GM21825 (cell line): Measurements from ENCODE around the gene COPE.
"Not testable (repeated sequence)": the region's sequence is repeated elsewhere in the genome, so short reads cannot be mapped to it uniquely, and the experiment has no call there.

Experiments
- ATAC-seq: cut with Tn5 transposase; IDR thresholded peaks from one replicate; pipeline ENCODE4 v1.9.1; 2021; ENCODE audit warnings: mild to moderate bottlenecking, moderate library complexity; ENCODE audit not compliant: unreplicated experiment

The COPE gene

DNA sequence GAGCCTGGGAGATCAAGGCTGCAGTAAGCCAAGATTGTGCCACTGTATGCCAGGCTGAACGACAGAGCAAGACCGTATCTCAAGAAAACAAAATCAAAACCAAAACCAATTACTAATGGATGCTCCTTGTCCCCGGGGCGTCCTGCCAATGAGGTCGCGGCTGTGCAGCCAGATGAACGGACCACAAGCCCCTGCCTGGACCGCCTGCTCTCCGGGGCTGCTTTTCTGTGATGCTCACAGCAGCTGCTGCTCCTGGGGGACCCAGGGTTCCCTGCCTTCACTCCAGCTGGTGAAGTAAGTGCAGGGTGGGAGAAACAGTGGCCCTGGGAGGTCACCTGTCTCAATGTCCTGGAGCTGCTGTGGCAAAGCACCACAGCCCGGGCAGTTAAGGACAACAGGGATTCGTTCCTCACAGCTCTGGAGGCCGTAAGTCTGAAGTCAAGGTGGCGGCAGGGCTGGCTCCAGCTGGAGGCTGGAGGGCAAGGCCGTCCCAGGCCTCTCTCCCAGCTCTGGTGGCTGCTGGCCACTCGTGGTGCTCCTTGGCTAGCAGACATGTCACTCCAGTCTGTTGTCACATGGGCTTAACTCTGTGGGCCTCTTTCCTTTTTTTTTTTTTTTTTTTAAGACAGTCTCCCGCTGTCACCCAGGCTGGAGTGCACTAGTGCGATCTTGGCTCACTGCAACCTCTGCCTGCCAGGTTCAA lies 10.1 kb downstream of the COPE start:
- ATAC-seq, result no peak

DNA sequence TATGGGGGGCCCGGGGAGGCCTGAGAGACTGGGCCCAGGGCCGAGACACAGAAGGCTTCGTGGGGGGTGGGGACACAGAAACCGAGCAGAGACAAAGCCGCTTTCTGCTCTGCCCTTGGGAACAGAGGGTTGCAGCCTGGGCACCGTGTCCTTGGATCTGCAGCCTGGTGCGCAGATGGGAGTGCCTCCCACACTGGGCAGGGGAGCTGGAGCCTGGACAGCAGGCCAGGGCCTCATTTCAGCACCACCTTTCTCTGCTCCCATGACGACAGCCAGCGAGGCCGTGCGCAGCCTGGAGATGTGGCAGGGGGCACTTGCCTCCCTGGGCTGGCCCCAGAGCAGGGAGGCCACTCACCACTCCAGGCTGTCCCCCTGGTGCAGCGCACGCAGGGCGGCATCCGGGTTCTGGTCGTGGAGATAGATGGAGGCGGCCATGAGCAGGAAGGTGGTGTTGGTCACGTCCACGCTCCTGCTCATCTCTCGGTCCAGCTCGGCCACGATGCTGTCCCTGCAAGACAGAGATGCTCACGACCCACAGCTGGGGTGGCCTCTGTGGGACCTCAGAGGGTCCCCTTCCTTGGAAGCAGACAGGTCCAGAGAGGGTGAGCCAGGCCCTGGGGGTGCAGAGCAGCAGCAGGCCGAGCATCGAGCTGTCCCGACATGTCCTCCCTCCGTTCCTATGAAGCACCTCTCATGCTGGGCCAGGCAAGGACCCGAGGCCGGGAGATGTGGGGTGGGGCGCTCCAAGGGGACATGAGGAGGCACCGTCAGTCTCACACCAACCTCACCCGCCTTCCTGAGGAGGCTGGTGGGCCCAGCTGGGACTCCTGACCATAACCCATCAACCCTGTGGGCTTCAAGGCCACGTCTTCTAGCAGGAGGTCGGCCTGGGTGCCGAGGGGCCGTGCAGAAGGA lies 12.3 kb downstream of the COPE start:
- ATAC-seq, result no peak

DNA sequence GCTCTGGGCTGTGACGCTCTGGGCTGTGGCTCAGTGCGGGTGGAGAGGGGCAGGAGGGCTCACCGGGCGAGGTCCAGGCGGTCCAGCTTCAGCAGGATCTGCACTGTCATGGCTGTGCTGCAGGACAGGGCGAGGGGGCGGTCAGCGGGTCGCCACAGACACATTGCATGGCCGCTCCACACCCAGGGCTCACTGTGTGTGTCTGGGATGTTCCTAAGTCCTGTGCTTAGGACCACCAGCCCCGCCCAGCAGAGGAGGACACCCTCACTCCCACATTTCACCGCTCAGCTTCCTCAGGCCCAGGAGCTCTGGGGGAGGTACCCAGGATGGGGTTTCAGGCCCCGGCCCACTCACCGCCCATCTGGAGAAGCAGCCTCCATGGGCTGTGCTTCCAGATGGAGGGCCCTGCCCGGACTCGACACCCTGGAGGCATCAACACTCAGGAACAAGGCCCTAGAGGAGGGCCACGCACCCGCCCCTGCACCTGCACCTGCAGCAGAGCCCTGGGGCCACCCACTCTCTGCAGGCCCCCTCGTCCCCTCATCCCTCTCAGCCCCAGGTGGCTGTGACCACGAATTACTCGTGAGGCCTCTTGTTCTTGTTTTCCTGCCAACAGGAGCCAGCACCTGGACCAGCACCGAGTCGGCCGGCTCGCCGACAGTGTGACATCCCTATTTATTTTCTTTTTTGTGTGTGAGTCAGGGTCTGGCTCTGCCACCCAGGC lies 13.5 kb downstream of the COPE start:
- ATAC-seq, result no peak

DNA sequence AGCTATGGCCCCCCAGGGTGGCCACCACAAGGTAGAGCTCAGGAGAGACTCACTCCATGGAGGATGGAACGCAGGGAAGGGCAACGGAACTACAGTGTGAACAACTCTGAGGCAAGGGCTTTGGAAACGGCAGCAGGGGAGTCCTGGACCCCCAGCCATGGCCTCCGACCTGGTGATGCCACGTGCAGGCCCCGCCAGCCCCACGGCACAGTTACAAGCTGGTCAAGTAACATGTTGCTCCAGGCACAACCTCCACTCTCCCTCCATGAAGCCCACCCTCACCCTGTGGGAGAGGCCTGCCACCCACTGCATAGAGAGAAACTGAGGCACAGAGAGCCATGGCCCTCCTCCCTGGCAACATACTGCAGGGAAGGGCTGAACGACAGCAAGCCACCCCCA lies 14.1 kb downstream of the COPE start:
- ATAC-seq, result no peak

DNA sequence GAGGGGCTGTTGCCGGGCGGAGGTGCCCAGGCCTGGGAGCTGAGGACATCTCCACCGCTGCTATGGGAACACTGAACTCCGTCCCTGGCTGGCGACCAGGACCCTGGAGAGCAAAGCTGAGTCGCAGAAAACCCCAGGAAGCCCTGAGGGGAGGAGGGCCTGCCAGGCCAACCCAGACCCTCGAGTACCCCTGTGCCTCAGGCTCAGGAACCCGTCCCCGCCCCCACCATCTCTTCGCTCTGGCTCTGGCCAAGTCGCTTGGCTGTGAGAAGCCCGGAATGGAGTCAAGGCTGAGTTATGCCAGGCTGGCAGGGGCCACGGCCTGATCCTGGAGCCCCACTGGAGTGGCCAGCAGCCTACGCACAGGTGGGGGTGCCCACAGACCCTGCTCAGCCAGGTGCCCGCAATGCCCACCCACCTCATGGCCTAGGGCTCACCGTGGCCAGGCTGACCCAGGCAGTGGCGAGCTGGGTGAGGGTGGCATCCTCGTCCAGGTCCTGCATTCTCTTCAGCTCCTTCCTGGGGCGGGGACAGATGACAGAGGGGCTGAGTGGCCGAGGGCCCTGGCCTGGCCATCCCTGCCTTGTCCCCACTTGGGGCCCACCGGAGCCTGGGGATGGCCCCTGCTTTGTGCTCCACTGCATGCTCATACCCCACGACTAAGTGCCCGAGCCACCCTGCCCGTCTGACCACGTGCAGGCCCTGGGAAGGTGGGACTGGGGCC lies 14.7 kb downstream of the COPE start:
- no peak for ATAC-seq

DNA sequence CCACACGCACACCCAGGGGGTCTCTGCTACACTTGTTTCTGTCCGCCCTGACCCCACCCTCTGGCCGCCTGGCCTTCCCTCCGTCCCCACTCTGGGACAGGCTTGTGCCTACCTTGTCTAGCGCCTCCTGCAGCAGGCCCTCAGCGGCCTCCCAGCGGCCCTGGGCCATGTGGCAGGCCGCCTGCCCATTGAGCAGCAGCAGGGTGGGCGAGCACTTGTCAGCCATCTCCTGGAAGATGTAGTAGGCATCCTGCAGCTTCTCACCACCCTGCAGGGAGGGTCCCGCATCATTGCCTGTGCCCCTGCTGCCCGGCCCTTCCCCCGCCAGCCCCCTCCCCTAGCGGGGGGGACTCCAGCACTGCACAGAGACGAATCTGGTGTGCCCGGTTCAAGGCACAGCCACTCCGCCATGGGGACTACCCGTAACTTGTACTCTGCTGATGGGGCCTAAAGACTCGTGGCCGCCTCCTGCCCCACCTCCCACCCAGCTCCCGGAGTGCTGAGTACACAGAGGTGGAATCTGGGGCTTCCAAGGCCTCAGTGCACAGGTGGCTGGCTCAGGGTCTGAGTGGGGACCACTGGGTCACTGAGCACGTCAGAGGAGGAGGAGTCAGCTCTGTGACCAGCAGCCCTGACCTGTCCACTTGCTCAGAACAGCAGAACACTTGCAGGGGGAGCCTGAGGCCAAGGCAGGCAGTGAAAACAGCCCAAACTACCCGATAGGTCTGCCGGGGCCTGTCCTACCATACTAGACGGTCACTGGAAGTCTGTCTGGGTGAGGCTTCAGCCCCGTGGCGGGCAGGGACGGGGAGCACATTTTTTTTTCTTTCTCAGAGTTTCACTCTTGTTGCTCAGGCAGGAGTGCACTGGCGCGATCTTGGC lies 15.8 kb downstream of the COPE start:
- no peak for ATAC-seq

DNA sequence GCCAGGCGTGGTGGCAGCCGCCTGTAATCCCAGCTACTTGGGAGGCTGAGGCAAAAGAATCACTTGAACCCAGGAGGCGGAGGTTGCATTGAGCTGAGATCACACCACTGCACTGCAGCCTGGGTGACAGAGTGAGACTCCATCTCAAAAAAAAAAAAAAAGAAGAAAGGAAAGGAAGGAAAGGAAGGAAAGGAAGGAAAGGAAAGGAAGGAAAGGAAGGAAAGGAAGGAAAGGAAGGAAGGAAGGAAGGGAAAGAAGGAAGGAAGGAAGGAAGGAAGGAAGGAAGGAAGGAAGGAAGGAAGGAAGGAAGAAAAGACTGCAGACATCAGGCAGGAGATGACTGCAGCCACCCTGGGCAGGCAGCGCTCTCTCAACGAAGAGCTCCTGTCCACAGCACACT lies 16.7 kb downstream of the COPE start:
- ATAC-seq, result not testable (repeated sequence)

DNA sequence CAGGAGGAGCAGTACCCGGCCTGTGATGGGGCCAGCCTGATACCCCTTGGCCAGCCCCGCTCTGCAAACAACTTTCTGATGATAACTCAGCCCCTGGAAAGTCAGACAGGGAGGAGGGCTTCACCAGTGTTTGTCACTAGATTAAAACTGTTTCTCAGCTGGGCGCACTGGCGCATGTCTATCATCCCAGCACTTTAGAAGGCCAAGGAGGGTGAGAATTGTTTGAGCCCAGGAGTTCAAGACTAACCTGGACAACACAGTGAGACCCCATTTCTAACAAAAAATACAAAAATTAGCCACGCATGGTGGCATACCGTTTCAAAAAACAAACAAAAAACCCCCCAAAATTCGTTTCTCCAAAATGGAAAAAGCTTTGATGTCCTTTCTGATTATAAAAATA lies 17.7 kb downstream of the COPE start:
- ATAC-seq, result no peak

DNA sequence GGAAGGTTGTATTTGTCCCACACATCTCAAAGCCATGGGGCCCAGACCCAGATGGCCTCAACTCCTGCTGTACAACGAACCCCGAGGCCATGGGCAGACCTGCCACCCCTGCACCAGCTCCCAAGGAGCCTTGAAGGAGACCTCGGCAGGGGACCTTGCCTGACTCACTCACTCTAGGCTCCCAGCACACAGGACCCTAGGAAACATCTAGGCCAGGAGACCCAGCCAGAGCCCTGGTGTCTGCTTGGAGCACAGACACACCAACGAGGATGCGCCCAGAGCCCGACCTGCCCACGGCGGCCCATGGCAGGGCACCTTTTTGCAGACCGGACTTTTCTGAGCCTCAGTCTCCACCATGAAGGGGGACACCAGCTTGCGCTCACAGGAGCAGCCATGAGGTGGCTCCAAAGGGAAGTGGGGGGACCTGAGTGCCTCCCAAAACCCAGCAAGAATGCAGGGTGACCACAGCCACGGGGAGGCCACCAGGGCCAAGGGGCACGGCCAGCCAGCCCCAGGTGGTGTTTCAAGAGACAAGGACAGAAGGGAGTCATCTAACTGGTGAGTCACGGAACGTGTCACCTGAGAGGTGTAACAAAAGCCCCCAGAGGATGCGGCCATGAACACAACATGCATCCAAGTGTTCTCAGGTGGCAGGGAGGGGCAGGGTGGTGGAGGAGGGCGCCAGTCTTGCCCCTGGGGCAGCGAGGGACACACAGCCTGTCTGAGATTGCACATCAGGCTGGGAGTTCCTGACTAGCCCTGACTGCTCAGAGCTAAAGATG lies 18.3 kb downstream of the COPE start:
- ATAC-seq, result no peak

DNA sequence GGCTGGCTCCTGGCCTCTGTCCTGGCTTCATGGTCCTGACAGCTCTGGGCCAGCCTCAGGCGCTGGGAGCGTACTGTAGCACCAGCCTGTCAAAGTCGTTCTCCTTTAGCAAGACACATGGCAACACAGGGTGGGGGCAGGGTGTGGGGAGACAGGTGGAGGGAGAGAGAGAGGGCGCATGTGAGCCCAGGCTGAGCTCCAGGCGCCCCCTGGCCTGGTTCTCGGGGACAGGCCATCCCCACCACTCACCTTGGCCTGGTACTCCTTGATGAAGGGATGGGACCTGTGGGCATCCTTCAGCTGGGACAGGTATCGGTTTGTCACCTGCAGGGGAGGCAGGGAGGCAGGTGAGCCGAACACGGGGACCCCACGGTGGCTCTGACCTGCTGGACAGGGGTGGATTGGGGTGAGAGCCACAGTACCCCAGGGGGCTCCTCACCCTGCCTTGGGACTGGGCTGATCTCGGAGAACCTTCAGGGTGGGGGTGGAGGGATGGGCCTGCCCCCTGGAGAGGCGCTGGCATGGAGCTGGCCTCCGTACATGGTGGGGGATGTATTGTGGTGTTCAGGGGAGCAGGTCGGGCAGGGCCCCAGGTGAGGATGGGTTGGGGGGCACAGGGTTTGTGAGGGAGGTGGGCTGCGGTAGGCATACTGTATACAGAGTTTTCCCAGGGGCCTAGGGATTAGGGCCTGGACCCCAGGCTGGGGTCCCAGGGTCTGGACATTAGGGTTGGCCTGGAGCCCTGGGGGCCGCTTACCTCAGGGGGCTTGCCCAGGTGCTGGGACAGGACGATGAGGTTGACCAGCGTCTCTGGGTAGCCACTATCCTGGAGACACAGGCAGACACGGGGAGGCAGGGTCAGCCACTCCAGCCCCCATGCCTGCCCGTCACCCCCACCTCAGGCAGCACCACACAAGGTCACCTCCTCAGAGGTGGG lies 19.3 kb downstream of the COPE start:
- ATAC-seq, result no peak

DNA sequence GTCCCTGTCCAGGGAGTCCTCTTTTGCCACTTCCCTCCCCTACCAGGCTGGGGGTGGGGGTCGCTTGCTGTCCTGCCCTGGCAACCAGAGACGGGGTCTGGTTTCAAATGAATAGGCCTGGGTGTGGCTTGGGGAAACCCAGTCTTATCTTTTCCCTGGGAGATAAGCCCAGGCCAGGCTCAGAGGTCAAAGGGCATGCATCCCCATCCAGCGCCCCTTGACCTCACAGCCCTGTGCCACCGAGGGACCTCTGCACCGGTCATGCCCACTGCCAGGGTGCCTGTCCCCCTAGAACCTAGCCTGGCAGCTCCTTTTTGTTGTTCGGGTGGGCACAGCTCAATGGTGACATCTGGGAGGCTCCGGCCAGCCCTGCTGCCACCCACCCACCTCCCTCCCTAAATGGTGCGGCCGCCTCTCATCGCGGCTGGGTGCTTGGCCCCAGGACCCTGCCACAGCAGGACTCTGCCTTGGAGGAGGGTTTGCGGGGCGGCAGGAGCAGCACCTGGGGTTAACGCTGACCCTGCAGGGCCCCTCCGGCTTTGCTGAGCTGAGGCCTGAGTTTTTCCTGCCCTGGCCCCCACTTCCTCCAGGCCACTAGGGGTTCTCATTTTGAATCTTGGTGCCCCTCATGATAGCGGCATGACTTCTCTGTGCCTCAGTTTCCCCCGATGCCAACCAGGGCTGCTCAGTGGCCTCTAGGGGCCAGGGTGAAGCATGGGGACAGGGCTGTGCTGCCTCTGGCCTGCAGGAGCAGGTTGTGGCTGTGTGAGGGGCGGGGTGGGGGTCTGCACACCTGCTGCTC lies 20.4 kb downstream of the COPE start:
- ATAC-seq, result no peak

DNA sequence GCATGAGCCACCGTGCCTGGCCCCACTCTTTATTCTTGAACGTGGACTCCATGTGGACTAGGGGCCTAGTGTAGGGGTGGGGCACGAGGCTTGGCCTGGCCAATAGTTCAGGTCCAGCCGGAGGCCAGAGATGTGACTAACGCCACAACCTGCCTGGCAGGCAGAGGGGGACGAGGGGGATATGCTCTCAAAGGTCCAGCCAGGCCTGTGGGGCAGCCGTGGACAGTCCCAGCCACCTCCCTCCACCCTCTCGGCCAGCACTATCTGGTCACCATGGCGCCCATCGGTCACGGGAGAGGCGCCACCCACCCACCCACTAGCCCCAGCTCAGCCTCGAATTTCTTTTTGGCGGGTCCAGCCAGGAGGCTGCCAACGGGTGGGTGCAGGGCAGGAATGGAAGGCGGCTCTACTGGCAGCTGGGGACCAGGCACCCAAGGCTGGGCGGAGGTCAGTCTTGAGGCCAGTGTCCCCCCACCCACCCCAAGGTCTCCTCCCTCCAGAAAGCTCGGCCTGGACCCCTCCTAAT lies 21.0 kb downstream of the COPE start:
- no peak for ATAC-seq

DNA sequence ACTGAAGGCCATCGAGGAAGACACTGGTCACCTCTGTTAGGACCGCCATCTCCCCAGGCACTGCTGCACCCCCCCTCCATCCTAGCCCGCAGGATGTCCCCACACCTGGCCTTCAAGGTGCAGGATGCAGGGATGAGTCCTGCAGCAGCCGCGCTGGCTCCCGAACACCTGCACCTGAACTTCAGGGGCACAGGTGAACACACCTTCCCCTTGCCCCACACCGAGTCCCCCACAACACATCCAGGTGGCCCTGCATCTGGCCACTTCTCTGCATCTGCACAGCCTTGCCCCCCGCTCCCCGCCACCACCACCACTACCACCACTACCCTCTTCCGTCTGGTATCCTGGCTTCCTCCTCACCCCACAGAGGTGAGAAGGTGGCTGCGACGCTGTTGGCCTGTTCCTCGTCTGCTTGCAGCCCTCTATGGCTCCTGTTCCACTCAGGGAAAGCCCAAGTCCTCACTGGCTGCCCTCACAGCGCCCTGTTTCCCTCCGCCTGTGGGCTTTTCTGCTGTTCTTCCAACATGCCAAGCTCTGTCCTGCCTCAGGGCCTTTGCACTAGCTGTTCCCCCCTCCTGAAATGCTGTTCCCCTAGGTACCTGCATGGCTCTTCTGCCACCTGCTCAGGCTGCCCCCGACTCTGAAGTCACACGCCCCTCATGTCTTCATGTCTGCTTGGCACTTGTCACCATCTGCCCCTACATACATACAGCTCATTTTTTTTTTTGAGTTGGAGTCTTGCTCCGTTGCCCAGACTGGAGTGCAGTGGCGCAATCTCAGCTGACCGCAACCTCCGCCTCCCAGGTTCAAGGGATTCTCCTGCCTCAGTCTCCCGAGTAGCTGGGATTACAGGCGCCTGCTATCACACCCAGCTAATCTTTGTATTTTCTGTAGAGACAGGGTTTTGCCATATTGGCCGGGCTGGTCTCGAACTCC lies 21.8 kb downstream of the COPE start:
- no peak for ATAC-seq

DNA sequence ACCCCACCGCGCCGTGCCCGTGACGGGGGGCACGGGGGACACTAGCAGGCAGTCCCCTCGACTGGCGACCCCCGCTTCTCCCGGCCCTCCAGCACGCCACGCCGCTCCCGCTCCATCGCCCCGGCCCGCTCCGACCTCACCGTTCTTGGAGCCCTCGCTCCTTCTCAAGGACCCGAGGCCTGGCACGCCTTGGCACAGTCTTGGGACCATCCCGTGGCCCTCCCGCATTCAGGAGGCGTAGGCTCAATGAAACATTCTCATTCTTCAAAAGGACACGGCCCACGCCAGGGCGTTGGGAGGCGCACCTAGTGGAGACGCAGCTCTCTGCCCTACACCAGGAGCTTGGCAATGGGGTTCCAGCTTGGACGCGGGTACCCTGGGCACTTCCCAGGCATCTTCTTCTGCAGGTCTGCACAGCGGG lies 22.8 kb downstream of the COPE start:
- no peak for ATAC-seq

DNA sequence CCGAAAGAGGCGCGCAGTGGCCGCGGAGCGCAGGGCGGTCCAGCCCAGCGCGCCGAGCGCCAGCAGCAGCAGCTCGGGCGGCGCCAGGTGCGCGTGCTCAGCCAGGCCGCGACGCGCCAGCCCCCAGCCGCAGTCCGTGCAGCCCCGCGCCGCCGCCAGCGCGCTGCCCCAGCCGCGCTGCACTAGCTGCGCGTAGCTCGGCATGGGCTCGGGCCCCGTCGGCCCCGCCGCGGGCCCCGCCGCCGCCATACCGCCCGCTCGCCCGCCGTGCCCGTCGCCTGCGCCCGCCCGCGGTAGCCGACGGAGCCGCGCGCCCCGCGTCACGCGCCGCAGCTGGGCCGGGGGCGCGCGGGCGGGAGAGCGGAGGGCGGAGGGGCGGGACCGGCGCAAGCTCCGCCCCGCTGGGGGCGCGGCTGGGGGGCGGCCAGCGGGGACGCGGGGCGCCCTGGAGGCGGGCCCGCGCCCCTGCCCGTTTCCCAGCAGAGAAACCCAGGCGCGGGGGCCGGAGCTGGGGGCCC lies 23.3 kb downstream of the COPE start, which contains the start of gene CERS1:
CERS1 (minus strand) TSS at position 335 of the 518 bp plus-strand sequence; CDS start at position 249, 86 bp downstream.
- ATAC-seq, result no peak
